Heart left ventricle (tissue), 16 donors: Measurements from ENCODE around the gene ASTL. TPM values are rescaled to one million over a fixed set of nuclear protein-coding genes. Genes with fewer than 3 reads are reported as not detected.
A peak's percentile ranks its signal among the peaks of the same experiment; 100 is the strongest.

Experiments
- ATAC-seq, 4 donors: fragments of 200-7000 bp; cut with Tn5 transposase; one replicate each; pipeline ENCODE4 v1.9.1; 2020 to 2022; ENCODE audit warnings: moderate library complexity in 4 of 4, mild to moderate bottlenecking in 3 of 4, moderate number of reproducible peaks in 1 of 4
- DNase-seq, 5 donors: peaks; one replicate each; pipeline ENCODE4 v3.0.0-alpha.2; 2020
- H3K27ac ChIP-seq, 12 donors: fragments of 200-600 bp; sonication (generic) in 4 of 12; one replicate each; pipeline versions ENCODE4 v1.5.0 to v1.8.0; 2016 to 2022; ENCODE audit warnings: mild to moderate bottlenecking in 2 of 12
- H3K27me3 ChIP-seq, 9 donors: fragments of 200-600 bp; sonication (generic) in 2 of 9; one replicate each; pipeline versions ENCODE4 v1.5.1 to v1.8.0; 2016 to 2022; ENCODE audit warnings: mild to moderate bottlenecking in 3 of 9
- H3K36me3 ChIP-seq, 9 donors: fragments of 200-600 bp; sonication (generic) in 2 of 9; one replicate each; pipeline versions ENCODE4 v1.5.0 to v1.8.0; 2018 to 2022; ENCODE audit warnings: mild to moderate bottlenecking in 2 of 9
- H3K4me1 ChIP-seq, 12 donors: fragments of 200-600 bp; sonication (generic) in 4 of 12; one replicate each; pipeline versions ENCODE4 v1.5.0 to v1.8.0; 2016 to 2022; ENCODE audit warnings: mild to moderate bottlenecking in 3 of 12
- H3K4me3 ChIP-seq, 12 donors: fragments of 200-600 bp; sonication (generic) in 4 of 12; one replicate each; pipeline versions ENCODE4 v1.5.0 to v1.8.0; 2017 to 2022; ENCODE audit warnings: mild to moderate bottlenecking in 9 of 12, moderate library complexity in 4 of 12
- H3K9me3 ChIP-seq, 12 donors: fragments of 200-600 bp; sonication (generic) in 4 of 12; one replicate each; pipeline versions ENCODE4 v1.5.0 to v1.8.0; 2016 to 2022; ENCODE audit warnings: mild to moderate bottlenecking in 1 of 12
- POLR2A ChIP-seq, 2 donors: fragments of 450-650 bp; IDR thresholded peaks; one replicate each; pipeline ENCODE4 v1.6.1; 2017; ENCODE audit warnings: antibody characterized with exemption in 2 of 2, mild to moderate bottlenecking in 2 of 2, moderate library complexity in 2 of 2
- WGBS, 4 donors: extraction: QIAGEN DNeasy Blood & Tissue Kit in 2 of 4; methylation state at CpG; one replicate each; pipeline versions ENCODE4 v1.1.5 to v1.1.7; 2013 to 2018; 5-methylcytosine and 5-hydroxymethylcytosine counted together
- intact Hi-C, 10 donors: fragments of 100-400 bp; cut with DNase I; formaldehyde crosslinking; loops; one replicate each; pipeline versions ENCODE4 v1.11.1 to v1.14.2; 2022
- polyA plus RNA-seq, 2 donors: library from polyadenylated mRNA; stranded (reverse); fragments of 200-250 nt; gene quantifications; one replicate each; pipeline ENCODE4 v1.2.3, GENCODE V29; 2013
- total RNA-seq, 9 donors: library from RNA; depleted of rRNA in 2 of 9; stranded (reverse); fragments of >200 nt in 2 of 9; fragmentation: NEBNext Ultra II Directional in 3 of 9; extraction: Animal tissue kit (Norgen Biotek cat#: 25700) in 3 of 9; gene quantifications; one replicate each; pipeline versions ENCODE4 v1.1.0 to v1.2.4, GENCODE V29; 2016 to 2023
- TF ChIP-seq, protein P1 (sequence below), 12 donors: fragments of 200-600 bp; sonication (generic) in 4 of 12; IDR thresholded peaks; one replicate each; pipeline versions ENCODE4 v1.5.0 to v1.8.0; 2018 to 2022; ENCODE audit warnings: antibody characterized with exemption in 12 of 12, mild to moderate bottlenecking in 5 of 12
- donor health status: ischemic (EF 13 %, LVEDD 7.1; RV severe dilation, severe dysfunction).
- donor health status: healthy with polysubstance abuse.
- donor health status: DM: no; HTN: yes; CAD: no.
- donor health status: DM: no; HTN: no; CAD: no.
- donor health status: ischemic (EF 25% LVEDD 6.9; RV normal size, moderate dysfunction).
- donor health status: ischemic (EF 25% LVEDD 5.7; RV mildly dilated, moderate dysfunction).
- donor health status: healthy.
- donor health status: DM: yes; HTN: yes; CAD: no.
- donor health status: ischemic (EF 35%, LVEDD 5.7; RV mildly dilated, moderate dysfunction).
- donor health status: nonischemic (EF 11% LVEDD 7.7; RV severe dilation, severe dysfunction).
- donor health status: DM: yes; HTN: yes; CAD: no.
- donor health status: PGD.
- donor health status: ischemic (EF 29% LVEDD 5.4; RV normal size, mild dysfunction).
- donor health status: nonischemic (EF 23%, LVEDD 6.1; RV moderate dilation, normal function).

ASTL gene
- total and polyA plus RNA-seq, 11 donors = 0.14 TPM; not detected in 10

DNA sequence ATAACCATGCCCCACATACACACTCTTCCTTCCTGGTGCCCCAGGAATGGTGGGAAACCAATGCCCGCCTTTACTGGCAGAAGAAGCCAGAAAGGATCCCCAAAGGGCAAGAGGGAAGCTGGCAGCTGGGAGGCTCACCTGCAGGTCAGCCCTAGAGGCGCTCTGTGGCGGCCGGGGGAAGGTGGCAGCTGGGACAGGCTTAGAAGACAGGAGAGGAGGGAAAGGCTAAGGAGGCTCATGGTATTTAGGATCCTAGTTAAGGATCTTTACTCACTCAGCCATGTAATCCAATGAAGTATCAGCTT, 45.8 kb downstream of the ASTL start:
- Histone ChIP-seq H3K9me3 (no peaks in the 10 kb centered on the region), H3K4me1 (peaks cover 4 to 35% (median 13%) of the 10 kb centered on the region in 12 donors), H3K4me3 (no peak overlapping the region), H3K27me3 (no peaks in the 10 kb centered on the region), H3K27ac (no peak overlapping the region), H3K36me3 (no peaks in the 10 kb centered on the region)
- intact Hi-C loops = no loop called here
- ATAC-seq (no peak), DNase-seq (peak in 1 of 5 donors; percentile 9)
- TF ChIP-seq, protein P1, sequence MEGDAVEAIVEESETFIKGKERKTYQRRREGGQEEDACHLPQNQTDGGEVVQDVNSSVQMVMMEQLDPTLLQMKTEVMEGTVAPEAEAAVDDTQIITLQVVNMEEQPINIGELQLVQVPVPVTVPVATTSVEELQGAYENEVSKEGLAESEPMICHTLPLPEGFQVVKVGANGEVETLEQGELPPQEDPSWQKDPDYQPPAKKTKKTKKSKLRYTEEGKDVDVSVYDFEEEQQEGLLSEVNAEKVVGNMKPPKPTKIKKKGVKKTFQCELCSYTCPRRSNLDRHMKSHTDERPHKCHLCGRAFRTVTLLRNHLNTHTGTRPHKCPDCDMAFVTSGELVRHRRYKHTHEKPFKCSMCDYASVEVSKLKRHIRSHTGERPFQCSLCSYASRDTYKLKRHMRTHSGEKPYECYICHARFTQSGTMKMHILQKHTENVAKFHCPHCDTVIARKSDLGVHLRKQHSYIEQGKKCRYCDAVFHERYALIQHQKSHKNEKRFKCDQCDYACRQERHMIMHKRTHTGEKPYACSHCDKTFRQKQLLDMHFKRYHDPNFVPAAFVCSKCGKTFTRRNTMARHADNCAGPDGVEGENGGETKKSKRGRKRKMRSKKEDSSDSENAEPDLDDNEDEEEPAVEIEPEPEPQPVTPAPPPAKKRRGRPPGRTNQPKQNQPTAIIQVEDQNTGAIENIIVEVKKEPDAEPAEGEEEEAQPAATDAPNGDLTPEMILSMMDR (IDR thresholded peaks at IDR 0.05) = no peak
- TF ChIP-seq POLR2A (IDR thresholded peaks at IDR 0.05) = no peak
- 91 to 98% (median 95%) methylated on average over 4 of the region's 4 CpGs for WGBS, 4 donors

DNA sequence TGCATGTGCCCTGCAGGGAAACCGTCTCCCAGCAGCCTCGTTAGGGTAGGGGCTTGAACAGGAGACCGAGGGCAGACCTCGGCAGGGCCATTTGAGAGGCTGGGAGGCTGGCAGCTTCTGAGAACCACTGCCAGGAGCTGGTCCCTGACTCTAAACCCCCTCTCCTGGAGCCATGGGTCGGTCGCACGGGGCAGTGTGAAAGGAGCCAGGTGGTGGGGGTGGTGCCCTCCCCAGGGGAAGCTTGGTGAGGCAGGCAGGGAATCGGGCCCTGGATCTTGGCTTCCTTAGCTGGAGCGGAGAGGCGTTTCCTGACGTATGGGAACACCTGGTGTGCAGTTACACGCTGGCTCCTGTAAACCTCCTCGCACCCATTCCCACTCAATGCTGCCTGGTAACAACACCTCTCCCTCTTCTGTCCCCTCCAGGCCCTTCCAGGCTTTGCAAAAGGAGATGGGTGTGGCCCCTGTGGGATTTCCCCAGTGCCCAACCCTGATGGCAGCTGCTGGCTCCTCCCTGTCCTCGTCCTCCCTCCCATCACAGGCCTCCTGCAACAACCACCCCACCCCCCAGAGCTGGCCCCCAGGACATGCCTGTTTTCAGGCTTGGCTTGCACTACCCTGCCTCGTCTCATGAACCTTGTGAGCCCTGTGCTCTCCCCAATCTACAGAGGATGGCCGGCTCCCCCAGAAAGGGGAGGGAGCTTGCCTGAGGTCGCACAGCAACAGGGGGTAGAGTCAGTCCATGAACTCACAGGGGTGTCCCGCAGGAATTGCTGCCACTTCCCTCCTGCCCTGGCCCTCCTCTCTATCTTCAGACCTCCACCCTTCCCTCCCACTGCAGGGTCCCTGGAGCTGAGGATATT, 46.4 kb downstream of the ASTL start:
- DNase-seq = peak in 1 of 5 donors; percentile 22
- intact Hi-C loops = no loop called here

DNA sequence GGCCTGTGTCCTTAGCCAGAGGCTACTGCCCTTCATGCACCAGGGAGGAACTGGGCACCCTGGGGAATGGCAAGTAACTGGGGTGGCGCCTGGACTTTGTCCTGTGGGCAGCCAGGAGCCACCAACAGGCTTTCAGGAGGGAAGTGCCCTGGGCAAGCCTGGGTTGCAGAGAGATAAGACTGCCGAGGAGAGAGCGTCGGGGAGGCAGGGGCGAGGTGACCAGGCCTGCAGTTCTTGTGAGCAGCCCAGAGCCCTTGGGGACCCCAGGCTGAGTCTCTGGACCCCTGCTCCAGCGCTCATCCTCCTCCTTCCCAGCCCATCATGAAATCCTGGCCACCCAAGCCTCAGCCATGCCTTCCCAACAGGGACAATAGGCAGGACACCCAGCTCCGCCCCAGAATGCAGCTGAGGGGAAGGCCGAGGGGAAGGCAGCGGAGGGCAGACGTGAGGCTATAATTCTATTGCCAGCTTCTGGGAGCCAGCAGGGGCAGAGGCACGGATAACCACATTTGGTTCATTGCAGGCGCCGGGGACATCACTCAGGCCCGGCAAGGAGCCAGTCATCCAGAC, 47.1 kb downstream of the ASTL start:
- H3K27ac ChIP-seq = no peak overlapping the region
- H3K4me3 ChIP-seq = no peak overlapping the region
- H3K27me3 ChIP-seq = no peaks in the 10 kb centered on the region
- no peak for TF ChIP-seq POLR2A (IDR thresholded peaks at IDR 0.05)
- TF ChIP-seq, protein P1 (IDR thresholded peaks at IDR 0.05) = no peak
- 86 to 93% (median 87%) methylated on average over 11 to 14 of the region's 14 CpGs for WGBS, 4 donors
- peaks cover 4 to 35% (median 13%) of the 10 kb centered on the region in 12 donors for H3K4me1 ChIP-seq
- no peak for DNase-seq
- peak in 1 of 4 donors; percentile 33 for ATAC-seq
- no peaks in the 10 kb centered on the region for H3K9me3 ChIP-seq
- H3K36me3 ChIP-seq = no peaks in the 10 kb centered on the region
- intact Hi-C loops = no loop called here

More for the DNA sequence above, 46.4 kb downstream of the ASTL start:
- Histone ChIP-seq H3K4me1 (peaks cover 4 to 35% (median 13%) of the 10 kb centered on the region in 12 donors), H3K9me3 (no peaks in the 10 kb centered on the region), H3K36me3 (no peaks in the 10 kb centered on the region), H3K27ac (no peak overlapping the region), H3K4me3 (no peak overlapping the region), H3K27me3 (no peaks in the 10 kb centered on the region)
- WGBS, 4 donors = 61 to 79% (median 75%) methylated on average over 15 to 18 of the region's 18 CpGs
- TF ChIP-seq, protein P1 (IDR thresholded peaks at IDR 0.05) = no peak
- no peak for TF ChIP-seq POLR2A (IDR thresholded peaks at IDR 0.05)
- ATAC-seq = peak in 1 of 4 donors; percentile 19

DNA sequence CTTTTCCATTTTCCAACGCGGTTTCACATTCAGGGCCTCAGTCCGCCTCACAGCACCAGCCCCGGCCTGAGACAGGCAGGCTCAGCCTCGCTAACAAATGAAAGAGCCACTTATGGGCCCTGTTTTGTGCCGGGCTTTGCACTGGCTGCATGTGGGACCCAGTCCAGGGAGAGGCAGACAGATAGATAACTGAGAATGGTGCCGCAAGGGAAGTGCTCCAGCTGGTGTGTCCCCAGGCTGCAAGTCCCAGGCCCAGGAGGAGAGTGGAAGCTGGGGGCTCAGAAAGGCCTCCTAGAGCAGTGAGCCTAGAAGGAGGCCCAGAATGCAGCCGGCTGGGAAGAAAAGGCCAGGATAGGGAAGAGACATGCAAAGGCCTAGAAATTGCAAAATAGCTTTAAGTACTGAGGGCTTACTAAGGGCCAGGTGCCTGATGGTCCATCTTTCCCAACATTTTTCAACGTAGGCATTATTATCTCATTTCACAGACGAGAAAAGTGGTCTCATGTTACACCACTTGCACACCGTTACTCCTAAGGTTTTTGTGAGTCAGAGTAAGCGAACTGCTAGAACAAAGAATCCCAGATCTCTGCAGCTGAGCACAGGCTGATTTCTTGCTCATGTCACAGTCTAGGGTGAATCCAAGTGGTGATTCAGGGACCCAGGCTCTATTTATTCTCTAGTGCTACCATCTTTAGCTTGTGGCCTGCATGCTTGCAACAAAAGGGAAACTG, 47.9 kb downstream of the ASTL start:
- intact Hi-C loops = no loop called here
- no peaks in the 10 kb centered on the region for H3K36me3 ChIP-seq
- peak overlapping the region in 5 of 12 donors; percentile 29 to 48 (median 39) for H3K27ac ChIP-seq
- DNase-seq (no peak), ATAC-seq (peak in 3 of 4 donors; percentile 35 to 47 (median 40))
- H3K9me3 ChIP-seq = no peaks in the 10 kb centered on the region
- H3K4me1 ChIP-seq = peaks cover 4 to 42% (median 12%) of the 10 kb centered on the region in 12 donors
- no peak for TF ChIP-seq POLR2A (IDR thresholded peaks at IDR 0.05)
- TF ChIP-seq, protein P1 (IDR thresholded peaks at IDR 0.05) = no peak
- 66 to 82% (median 79%) methylated on average over 12 of the region's 12 CpGs for WGBS, 4 donors
- H3K27me3 ChIP-seq = no peaks in the 10 kb centered on the region
- no peak overlapping the region for H3K4me3 ChIP-seq
